LNCaP clone FGC (cell line): ENCODE results near the gene MACROD2.

Experiments
- DNase-seq: peaks from one replicate; pipeline ENCODE4 v3.0.0-alpha.2; 2011; ENCODE audit warnings: low read depth
- H3K4me3 ChIP-seq: 2 replicates; pipeline ENCODE4 v1.5.1; 2011; ENCODE audit warnings: mild to moderate bottlenecking, low read depth, low read length, control low read depth
- CTCF ChIP-seq: IDR thresholded peaks from 2 replicates; pipeline ENCODE4 v1.5.1; 2012; ENCODE audit warnings: mild to moderate bottlenecking; ENCODE audit not compliant: control insufficient read depth, insufficient read depth; ENCODE audit errors: extremely low read depth

MACROD2 gene

GRCh38 chr20:15447549-15447948 lies 1452.2 kb downstream of the MACROD2 start:
- DNase-seq = no peak
- no peak overlapping the region for H3K4me3 ChIP-seq
- no peak for TF ChIP-seq CTCF

GRCh38 chr20:15449061-15449460 lies 1453.7 kb downstream of the MACROD2 start:
- no peak for TF ChIP-seq CTCF
- no peak for DNase-seq
- H3K4me3 ChIP-seq = no peak overlapping the region

DNA sequence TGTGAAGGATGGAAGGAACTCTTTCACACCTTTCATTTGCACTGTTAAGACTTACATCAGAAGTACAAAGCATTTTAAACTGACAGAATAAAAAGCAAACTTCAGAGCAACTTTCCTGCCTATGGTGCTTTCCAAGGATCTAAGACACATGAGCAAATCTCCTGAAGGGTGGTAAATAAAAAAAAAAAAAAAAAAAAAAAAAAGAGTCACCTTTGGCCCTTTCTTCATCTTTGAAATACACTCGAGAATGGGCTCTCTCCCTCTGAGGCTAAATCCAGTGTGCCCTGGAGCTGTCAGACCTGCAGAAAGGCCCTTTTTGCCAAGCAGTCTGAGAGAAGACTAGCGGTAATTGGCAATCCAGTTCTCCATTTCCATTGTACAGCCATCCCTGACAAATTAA lies 1455.9 kb downstream of the MACROD2 start:
- no peak for DNase-seq
- no peak for TF ChIP-seq CTCF
- H3K4me3 ChIP-seq = no peak overlapping the region

DNA sequence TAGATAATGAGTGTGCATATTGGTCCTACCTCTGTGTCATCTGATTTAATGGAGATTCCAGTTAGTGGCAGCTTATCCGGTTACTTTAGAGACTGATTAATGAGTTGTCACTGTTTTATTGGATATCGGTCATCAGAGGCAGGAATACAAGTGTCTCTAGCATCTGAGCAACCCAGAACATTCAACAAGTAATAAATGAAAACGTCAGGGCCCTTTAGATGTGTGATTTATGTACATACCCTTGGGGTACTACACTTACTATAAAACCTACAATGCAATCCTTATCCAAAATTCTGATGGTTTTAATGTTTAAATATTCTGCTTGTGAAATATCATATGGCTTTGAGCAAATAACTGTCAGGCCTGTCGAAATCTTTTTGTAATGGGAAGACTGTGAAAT lies 1460.0 kb downstream of the MACROD2 start:
- no peak for DNase-seq
- TF ChIP-seq CTCF = no peak
- no peak overlapping the region for H3K4me3 ChIP-seq

GRCh38 chr20:15461938-15462337 lies 1466.6 kb downstream of the MACROD2 start:
- no peak for DNase-seq
- no peak overlapping the region for H3K4me3 ChIP-seq
- no peak for TF ChIP-seq CTCF

- no peak overlapping the region for H3K4me3 ChIP-seq
- no peak for DNase-seq
- no peak for TF ChIP-seq CTCF
Observed at GRCh38 chr20:15475483-15475882, 1480.2 kb downstream of the MACROD2 start.

DNA sequence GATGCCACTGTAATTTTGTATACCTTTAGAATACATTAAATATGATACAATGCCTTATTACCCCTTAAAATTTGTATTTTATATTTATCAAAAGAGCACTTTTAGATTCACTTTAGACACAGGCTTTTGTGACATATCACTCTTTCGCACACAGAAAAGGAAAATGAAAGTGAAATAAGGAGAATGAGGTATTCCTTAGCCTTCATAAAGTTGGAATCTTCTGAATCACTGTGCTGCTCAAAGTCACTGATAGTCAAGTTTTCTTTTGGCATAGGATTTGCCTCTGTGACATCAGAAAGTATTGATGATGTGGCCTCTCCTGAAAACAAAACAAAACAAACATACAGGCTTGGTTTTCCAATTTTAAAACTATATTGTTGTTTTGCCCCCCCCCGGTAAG lies 1480.9 kb downstream of the MACROD2 start:
- H3K4me3 ChIP-seq = no peak overlapping the region
- no peak for DNase-seq
- TF ChIP-seq CTCF = no peak
